Heart right ventricle (tissue), 16 donors: ENCODE data around the gene CIITA. TPM values are rescaled to one million over a fixed set of nuclear protein-coding genes. Genes with fewer than 3 reads are reported as not detected.

Source experiments
- ATAC-seq, 8 donors: fragments of 200-7000 bp; cut with Tn5 transposase; one replicate each; pipeline ENCODE4 v1.9.1; 2020; ENCODE audit warnings: mild to moderate bottlenecking in 8 of 8, moderate library complexity in 8 of 8, moderate number of reproducible peaks in 1 of 8
- DNase-seq, 2 donors: peaks; one replicate each; pipeline ENCODE4 v3.0.0-alpha.2; 2020
- H3K27ac ChIP-seq, 10 donors: fragments of 200-600 bp; sonication (generic) in 2 of 10; one replicate each; pipeline versions ENCODE4 v1.5.0 to v1.8.0; 2020 to 2022; ENCODE audit warnings: mild to moderate bottlenecking in 3 of 10
- H3K27me3 ChIP-seq, 7 donors: fragments of 200-600 bp; one replicate each; pipeline ENCODE4 v1.8.0; 2021 to 2022; ENCODE audit warnings: mild to moderate bottlenecking in 2 of 7
- H3K36me3 ChIP-seq, 9 donors: fragments of 200-600 bp; sonication (generic) in 1 of 9; one replicate each; pipeline versions ENCODE4 v1.5.0 to v1.8.0; 2020 to 2022; ENCODE audit warnings: mild to moderate bottlenecking in 2 of 9
- H3K4me1 ChIP-seq, 9 donors: fragments of 200-600 bp; sonication (generic) in 1 of 9; one replicate each; pipeline versions ENCODE4 v1.5.0 to v1.8.0; 2020 to 2022; ENCODE audit warnings: mild to moderate bottlenecking in 4 of 9
- H3K4me3 ChIP-seq, 10 donors: fragments of 200-600 bp; sonication (generic) in 2 of 10; one replicate each; pipeline versions ENCODE4 v1.5.0 to v1.8.0; 2020 to 2022; ENCODE audit warnings: mild to moderate bottlenecking in 7 of 10, moderate library complexity in 2 of 10
- H3K9me3 ChIP-seq, 11 donors: fragments of 200-600 bp in 10 of 11; sonication (generic) in 2 of 11; one replicate each; pipeline versions ENCODE4 v1.5.0 to v1.8.0; 2013 to 2022; ENCODE audit warnings: mild to moderate bottlenecking in 2 of 11, control low read depth in 1 of 11, moderate library complexity in 1 of 11
- CTCF ChIP-seq, 9 donors: fragments of 200-600 bp; sonication (generic) in 2 of 9; IDR thresholded peaks; one replicate each; pipeline versions ENCODE4 v1.5.0 to v1.8.0; 2021 to 2022; ENCODE audit warnings: antibody characterized with exemption in 9 of 9, mild to moderate bottlenecking in 5 of 9, moderate library complexity in 1 of 9
- WGBS, 2 donors: extraction: QIAGEN DNeasy Blood & Tissue Kit; methylation state at CpG; one replicate each; pipeline ENCODE4 v1.1.7; 2013; ENCODE audit warnings: inconsistent platforms in 1 of 2; 5-methylcytosine and 5-hydroxymethylcytosine counted together
- intact Hi-C, 10 donors: fragments of 100-400 bp; cut with DNase I; formaldehyde crosslinking; loops; one replicate each; pipeline versions ENCODE4 v1.11.1 to v1.14.2; 2022
- polyA plus RNA-seq, 2 donors: library from polyadenylated mRNA; stranded (reverse); fragments of 200-250 nt; gene quantifications; one replicate each; pipeline ENCODE4 v1.2.3, GENCODE V29; 2013
- total RNA-seq, 10 donors: library from RNA; stranded (reverse); fragmentation: NEBNext Ultra II Directional in 3 of 10; extraction: Animal tissue kit (Norgen Biotek cat#: 25700) in 3 of 10; gene quantifications; one replicate each; pipeline versions ENCODE4 v1.2.1 to v1.2.4, GENCODE V29; 2021 to 2023
- donor health status: Arrhythmogenic right ventricular cardiomyopathy.
- donor health status: ischemic (EF 13 %, LVEDD 7.1; RV severe dilation, severe dysfunction).
- donor health status: healthy with polysubstance abuse.
- donor health status: DM: no; HTN: yes; CAD: no.
- donor health status: DM: no; HTN: no; CAD: no.
- donor health status: ischemic (EF 25% LVEDD 6.9; RV normal size, moderate dysfunction).
- donor health status: ischemic (EF 25% LVEDD 5.7; RV mildly dilated, moderate dysfunction).
- donor health status: healthy.
- donor health status: DM: yes; HTN: yes; CAD: no.
- donor health status: Ischemic cardiomyopathy.
- donor health status: ischemic (EF 35%, LVEDD 5.7; RV mildly dilated, moderate dysfunction).
- donor health status: nonischemic (EF 11% LVEDD 7.7; RV severe dilation, severe dysfunction).
- donor health status: DM: yes; HTN: yes; CAD: no.
- donor health status: PGD.
- donor health status: ischemic (EF 29% LVEDD 5.4; RV normal size, mild dysfunction).
- donor health status: nonischemic (EF 23%, LVEDD 6.1; RV moderate dilation, normal function).

The CIITA gene
- total and polyA plus RNA-seq, 12 donors: 2.1 to 50.8 (median 8.7) TPM

DNA sequence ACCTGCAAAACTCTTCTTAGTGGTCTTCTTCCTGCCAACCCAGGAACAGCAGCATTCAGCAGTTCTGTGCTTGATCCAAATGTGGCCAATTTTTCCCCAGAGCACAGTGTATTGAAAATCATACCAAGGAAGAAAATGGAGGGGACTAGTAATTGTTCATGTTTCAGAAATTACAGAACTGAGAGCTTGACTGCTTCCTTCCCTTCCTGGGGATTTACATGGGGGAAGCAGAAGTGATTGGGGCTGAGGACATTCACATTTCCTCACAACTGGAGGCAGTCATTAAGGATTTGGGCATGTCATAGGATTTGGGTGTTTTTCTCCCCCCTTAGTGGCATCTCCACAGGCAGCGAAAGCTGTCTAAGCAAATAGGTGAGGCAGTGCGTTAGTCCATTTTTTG is 19.7 kb downstream of the CIITA start:
- no peak overlapping the region for H3K4me3 ChIP-seq
- peaks cover 0 to 74% (median 0%) of the 10 kb centered on the region in 9 donors for H3K36me3 ChIP-seq
- intact Hi-C loops: no loop called here
- no peak for TF ChIP-seq CTCF (IDR thresholded peaks at IDR 0.05)
- H3K27me3 ChIP-seq: no peaks in the 10 kb centered on the region
- ATAC-seq (peak in 4 of 8 donors; percentile 30 to 60 (median 54)), DNase-seq (no peak)
- WGBS, 2 donors: 91 to 95% methylated on average over 2 of the region's 2 CpGs
- H3K9me3 ChIP-seq: no peaks in the 10 kb centered on the region
- H3K27ac ChIP-seq: peak overlapping the region in 2 of 10 donors; percentile 9 to 64
- peaks cover 0 to 46% (median 0%) of the 10 kb centered on the region in 9 donors for H3K4me1 ChIP-seq

GRCh38 chr16:10897134-10897533 is 20.1 kb downstream of the CIITA start:
- no peaks in the 10 kb centered on the region for H3K27me3 ChIP-seq
- no peaks in the 10 kb centered on the region for H3K9me3 ChIP-seq
- ATAC-seq (no peak), DNase-seq (no peak)
- no peak for TF ChIP-seq CTCF (IDR thresholded peaks at IDR 0.05)
- H3K4me1 ChIP-seq: peaks cover 0 to 42% (median 0%) of the 10 kb centered on the region in 9 donors
- peaks cover 0 to 78% (median 0%) of the 10 kb centered on the region in 9 donors for H3K36me3 ChIP-seq
- H3K4me3 ChIP-seq: no peak overlapping the region
- 69 to 83% methylated on average over 5 of the region's 5 CpGs for WGBS, 2 donors
- intact Hi-C loops: no loop called here
- peak overlapping the region in 2 of 10 donors; percentile 9 to 64 for H3K27ac ChIP-seq

- Histone ChIP-seq H3K9me3 (peaks cover 0 to 11% (median 0%) of the 10 kb centered on the region in 11 donors), H3K27ac (no peak overlapping the region), H3K4me1 (peaks cover 0 to 9% (median 0%) of the 10 kb centered on the region in 9 donors), H3K36me3 (peaks cover 0 to 100% (median 5%) of the 10 kb centered on the region in 9 donors), H3K27me3 (no peaks in the 10 kb centered on the region), H3K4me3 (no peak overlapping the region)
- WGBS, 2 donors: 91 to 94% methylated on average over 1 of the region's 1 CpG
- intact Hi-C loops: no loop called here
- no peak for TF ChIP-seq CTCF (IDR thresholded peaks at IDR 0.05)
- no peak for DNase-seq
- ATAC-seq: no peak
Measured at GRCh38 chr16:10902999-10903398, 26.0 kb downstream of the CIITA start.

DNA sequence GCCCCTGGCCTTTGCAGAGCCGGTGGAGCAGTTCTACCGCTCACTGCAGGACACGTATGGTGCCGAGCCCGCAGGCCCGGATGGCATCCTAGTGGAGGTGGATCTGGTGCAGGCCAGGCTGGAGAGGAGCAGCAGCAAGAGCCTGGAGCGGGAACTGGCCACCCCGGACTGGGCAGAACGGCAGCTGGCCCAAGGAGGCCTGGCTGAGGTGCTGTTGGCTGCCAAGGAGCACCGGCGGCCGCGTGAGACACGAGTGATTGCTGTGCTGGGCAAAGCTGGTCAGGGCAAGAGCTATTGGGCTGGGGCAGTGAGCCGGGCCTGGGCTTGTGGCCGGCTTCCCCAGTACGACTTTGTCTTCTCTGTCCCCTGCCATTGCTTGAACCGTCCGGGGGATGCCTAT is 29.5 kb downstream of the CIITA start:
- H3K9me3 ChIP-seq: peaks cover 0 to 11% (median 0%) of the 10 kb centered on the region in 11 donors
- DNase-seq (no peak), ATAC-seq (peak in 1 of 8 donors; percentile 39)
- no peak for TF ChIP-seq CTCF (IDR thresholded peaks at IDR 0.05)
- peaks cover 0 to 98% (median 5%) of the 10 kb centered on the region in 9 donors for H3K36me3 ChIP-seq
- no peak overlapping the region for H3K27ac ChIP-seq
- intact Hi-C loops: no loop called here
- H3K27me3 ChIP-seq: no peaks in the 10 kb centered on the region
- H3K4me1 ChIP-seq: peaks cover 0 to 9% (median 0%) of the 10 kb centered on the region in 9 donors
- H3K4me3 ChIP-seq: no peak overlapping the region
- WGBS, 2 donors: 92 to 94% methylated on average over 19 of the region's 19 CpGs
